NCI-H128 (cell line): Measurements from ENCODE around the gene TMED10.

Experiments
- DNase-seq: peaks from one replicate; lab custom pipeline; 2025; ENCODE audit not compliant: unreplicated experiment; lab: John Stamatoyannopoulos, UW

TMED10 gene

GRCh38 chr14:75091251-75091650 lies 85.2 kb downstream of the TMED10 start:
- no peak for DNase-seq

DNA sequence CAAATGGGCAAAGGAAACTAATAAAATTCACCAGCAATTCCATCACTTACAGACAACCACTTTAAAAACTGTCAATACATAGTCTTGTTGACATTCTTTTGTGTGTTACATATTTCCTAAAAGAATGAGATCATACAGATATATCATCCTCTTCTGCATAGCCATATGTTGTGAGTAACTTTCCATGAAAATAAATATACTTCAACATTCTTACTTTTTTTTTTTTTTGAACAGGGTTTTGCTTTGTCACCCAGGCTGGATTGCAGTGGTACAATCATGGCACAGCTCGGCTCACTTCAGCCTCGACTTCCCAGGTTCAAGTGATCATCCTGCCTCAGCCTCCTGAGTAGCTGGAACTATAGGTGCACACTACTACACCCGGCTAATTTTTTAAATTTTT lies 86.1 kb downstream of the TMED10 start:
- no peak for DNase-seq

DNA sequence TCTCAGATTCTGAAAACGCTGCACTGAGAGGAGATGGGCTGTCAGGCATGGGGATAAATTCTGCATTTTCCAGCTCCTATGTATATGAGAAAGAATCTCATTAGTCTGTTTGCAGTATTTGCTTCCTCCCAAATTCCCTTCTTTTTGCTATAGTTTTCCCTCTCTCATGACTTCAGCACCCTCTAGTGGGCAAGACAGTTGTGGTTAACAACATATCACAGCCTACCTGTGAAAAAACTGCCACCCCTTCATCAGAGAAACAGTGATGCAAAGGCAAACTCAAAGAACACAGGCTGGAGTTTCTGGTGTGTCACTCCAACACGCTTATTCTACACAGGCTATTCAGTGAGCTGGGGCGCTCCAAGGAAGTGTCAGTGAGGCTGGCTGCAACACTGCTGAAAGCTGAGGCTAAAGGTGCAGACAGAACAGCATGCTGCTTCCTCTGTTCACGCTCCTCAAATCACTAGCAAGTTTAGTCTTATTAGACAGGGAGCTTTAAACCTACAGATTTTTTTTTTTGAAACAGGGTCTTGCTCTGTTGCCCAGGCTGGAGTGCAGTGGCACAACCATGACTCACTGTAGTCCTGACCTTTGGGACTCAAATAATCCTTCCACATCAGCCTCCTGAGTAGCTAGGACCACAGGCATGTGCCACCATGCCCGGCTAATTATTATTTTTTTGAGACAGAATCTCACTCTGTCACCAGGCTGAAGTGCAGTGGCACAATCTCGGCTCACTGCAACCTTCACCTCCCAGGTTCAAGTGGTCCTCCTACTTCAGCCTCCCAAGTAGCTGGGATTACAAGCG lies 87.6 kb downstream of the TMED10 start:
- DNase-seq = peak; percentile 31

- DNase-seq = no peak
These were observed 88.3 kb downstream of the TMED10 start for GRCh38 chr14:75088153-75088552.

DNA sequence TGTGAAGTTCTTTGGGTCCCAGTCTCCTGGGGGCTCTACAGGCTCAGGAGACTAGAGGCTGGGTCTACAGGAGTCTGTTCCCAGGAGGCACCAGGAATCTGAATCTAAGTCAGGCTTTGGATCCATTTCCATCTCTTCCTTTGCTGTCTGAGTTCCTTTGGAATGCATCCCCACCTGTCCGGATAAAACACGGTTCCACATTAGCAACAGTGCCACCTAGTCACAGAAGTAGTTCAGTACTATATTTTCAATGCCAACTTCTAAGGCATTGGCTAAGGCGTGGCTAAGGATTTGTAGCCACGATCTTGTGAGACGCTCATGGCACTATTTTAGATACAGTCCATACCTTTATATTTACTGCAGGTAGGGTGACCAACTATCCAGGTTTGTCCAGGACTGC lies 91.9 kb downstream of the TMED10 start:
- DNase-seq = no peak

DNA sequence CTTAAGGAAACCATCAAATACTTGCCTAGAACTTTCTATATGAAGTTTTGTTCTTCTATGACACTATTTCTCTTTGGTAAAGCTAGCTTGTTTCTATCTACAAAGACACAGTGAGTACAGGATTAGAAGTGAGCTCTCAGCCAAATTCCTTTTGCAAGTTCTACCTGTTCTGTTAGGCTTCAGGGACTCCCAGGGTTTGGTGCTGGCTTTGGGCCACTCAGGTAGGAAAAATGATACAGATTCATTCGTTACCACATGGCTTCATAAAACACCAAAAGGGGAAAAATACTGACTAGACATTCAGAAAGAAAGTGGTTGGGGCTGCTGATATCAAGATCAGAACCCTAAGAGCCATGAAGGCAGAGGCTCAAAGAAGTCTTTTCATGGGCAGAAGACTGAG lies 93.1 kb downstream of the TMED10 start:
- no peak for DNase-seq

DNA sequence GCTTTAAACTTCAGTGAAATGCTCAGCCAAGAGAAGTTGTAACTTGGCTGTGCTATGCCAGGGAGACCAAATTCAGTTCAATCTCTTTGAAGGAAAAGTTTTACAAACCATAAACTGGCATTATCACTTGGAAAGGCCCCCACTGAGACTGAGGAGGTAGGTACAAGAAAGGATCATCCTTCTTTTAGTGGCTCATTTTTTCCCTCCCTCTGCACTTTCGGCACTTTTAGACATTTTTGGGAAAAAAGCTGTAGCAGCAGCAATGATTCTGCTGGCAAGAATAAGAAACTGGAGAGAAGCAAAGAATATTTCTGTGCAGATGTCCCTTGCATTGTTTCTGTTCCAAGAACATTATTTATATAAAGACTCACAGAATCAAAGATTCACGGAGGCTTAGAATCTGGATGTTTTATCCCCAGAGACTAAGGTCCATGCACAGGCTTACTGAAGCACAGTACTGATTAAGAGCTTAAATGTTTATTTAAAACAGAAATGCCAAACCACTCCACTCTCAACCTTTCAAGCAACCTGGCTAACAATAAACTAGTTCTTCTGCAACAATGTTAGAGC lies 94.7 kb downstream of the TMED10 start:
- no peak for DNase-seq
